ENCODE results near the gene NAT10. TPM values are rescaled to one million over a fixed set of nuclear protein-coding genes. Genes with fewer than 3 reads are reported as not detected.
A peak's percentile ranks its signal among the peaks of the same experiment; 100 is the strongest.

The NAT10 gene
- total and polyA plus RNA-seq, 3 experiments from 2014 or later, result 40.1 to 148 (median 143) TPM

DNA sequence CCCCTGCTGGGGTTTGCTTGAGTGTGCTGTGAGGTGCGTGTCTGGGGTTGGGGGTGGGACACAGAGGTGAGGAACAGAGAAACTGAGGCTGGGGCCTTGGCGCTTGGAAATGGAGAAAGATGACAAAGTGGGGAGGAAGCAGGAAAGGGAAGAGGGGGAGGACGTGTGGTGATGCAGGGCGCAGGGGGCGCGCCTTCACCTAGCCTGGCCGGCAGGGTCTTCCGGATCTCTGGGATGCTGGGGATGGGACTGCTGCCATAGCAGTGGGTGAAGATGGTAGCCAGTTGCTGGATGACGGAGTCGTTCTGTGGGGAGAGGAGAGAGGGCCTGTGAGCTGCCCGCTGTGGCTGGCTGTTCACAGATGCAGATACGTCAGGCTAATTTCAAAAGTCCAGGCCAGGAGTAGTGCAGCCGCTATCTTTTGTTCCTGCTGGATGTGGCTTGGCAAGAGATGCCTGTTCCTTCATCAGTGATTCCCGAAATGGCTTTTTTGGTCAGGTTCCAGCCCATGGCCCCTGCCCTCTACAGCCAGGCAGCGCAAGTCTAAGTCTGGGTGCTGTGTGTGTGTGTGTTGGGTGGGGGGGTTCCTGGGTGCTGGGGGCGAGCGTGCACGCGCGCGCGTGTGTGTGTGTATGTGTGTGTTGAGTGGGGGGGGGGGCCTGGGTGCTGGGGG is 54.8 kb downstream of the NAT10 start:
- no peak for DNase-seq
- Histone ChIP-seq H3K27ac (ENCODE audit: low read depth, low read length) (no peak overlapping the region), H3K27me3 (ENCODE audit: insufficient read depth, low read length, poor library complexity, severe bottlenecking) (no peaks in the 10 kb centered on the region), H3K4me1 (ENCODE audit: insufficient read depth, low read length) (peaks cover 5% of the 10 kb centered on the region), H3K9me3 (ENCODE audit: low read length) (no peaks in the 10 kb centered on the region), H3K4me3 (ENCODE audit: low read length) (no peak overlapping the region), H3K36me3 (ENCODE audit: insufficient read depth, low read length) (no peaks in the 10 kb centered on the region)
- H3K9me3 Mint-ChIP-seq, result no peaks in the 10 kb centered on the region
- POLR2A ChIA-PET, result no interaction called here
- peak overlapping the region in 1 of 8 donors; percentile 26 for H3K27ac Mint-ChIP-seq
- CTCF ChIA-PET, result interaction anchor here (1.0 kb wide), 1 partner anchor 14 kb away, joined by 3 read pairs; no protein-coding TSS in a partner anchor
- H3K36me3 Mint-ChIP-seq, result no peaks in the 10 kb centered on the region
- H3K4me1 Mint-ChIP-seq, result peaks cover 7 to 26% (median 8%) of the 10 kb centered on the region in 3 donors
- no peak overlapping the region for H3K4me3 Mint-ChIP-seq
- H3K27me3 Mint-ChIP-seq, result no peaks in the 10 kb centered on the region

DNA sequence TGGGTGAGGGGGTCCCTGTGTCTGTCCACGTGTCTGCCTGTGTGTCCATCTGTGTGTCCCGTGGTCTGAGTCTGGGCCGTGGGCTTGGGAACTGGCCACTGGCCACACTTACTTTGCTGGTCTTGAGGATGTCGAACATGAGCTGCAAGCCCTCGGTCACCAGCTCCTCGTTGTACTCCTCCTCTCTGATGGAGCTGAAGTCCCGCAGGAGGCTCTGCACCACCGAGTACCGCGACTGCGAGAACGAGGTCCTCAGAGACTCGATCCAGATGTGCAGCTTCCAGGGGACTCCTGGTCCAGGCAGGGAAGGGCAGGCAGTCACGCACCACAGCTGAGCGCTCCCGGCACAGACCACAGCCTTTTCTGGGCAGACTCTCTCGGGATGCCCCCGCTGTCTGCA is 55.4 kb downstream of the NAT10 start:
- Histone ChIP-seq H3K4me3 (ENCODE audit: low read length) (no peak overlapping the region), H3K27me3 (ENCODE audit: insufficient read depth, low read length, poor library complexity, severe bottlenecking) (no peaks in the 10 kb centered on the region), H3K27ac (ENCODE audit: low read depth, low read length) (no peak overlapping the region), H3K36me3 (ENCODE audit: insufficient read depth, low read length) (no peaks in the 10 kb centered on the region), H3K9me3 (ENCODE audit: low read length) (no peaks in the 10 kb centered on the region), H3K4me1 (ENCODE audit: insufficient read depth, low read length) (peaks cover 5% of the 10 kb centered on the region)
- ChIA-PET POLR2A (no interaction called here), CTCF (no interaction called here)
- Mint-ChIP-seq H3K27me3 (peaks cover 0 to 3% of the 10 kb centered on the region in 2 donors), H3K4me3 (no peak overlapping the region), H3K36me3 (no peaks in the 10 kb centered on the region), H3K27ac (no peak overlapping the region), H3K4me1 (peaks cover 7 to 26% (median 8%) of the 10 kb centered on the region in 3 donors), H3K9me3 (no peaks in the 10 kb centered on the region)
- no peak for DNase-seq

DNA sequence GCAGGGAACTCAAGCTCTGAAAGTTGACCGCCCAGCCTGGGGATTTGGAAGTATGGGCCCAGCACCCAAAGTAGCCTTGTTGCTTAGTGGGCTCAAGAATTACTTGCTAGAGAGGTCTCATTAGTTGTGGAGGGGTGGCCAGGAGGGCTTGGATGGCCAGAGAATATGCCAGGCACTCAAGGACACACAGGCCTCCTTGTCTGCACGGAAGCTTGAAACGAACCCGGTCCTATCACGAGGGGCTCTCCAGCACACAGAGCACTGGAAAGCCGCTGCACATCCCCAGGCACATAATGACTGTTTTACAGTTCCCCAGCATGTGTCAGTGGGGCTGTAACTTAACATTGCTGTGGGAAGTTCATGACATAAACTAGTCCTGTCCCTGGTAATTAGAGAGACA is 55.9 kb downstream of the NAT10 start:
- H3K27ac Mint-ChIP-seq, result peak overlapping the region in 4 of 8 donors; percentile 28 to 55 (median 38)
- no peaks in the 10 kb centered on the region for H3K36me3 Mint-ChIP-seq
- no peaks in the 10 kb centered on the region for H3K9me3 Mint-ChIP-seq
- H3K4me3 Mint-ChIP-seq, result no peak overlapping the region
- H3K27me3 Mint-ChIP-seq, result peaks cover 0 to 3% of the 10 kb centered on the region in 2 donors
- DNase-seq, result no peak
- Histone ChIP-seq H3K36me3 (ENCODE audit: insufficient read depth, low read length) (no peaks in the 10 kb centered on the region), H3K9me3 (ENCODE audit: low read length) (no peaks in the 10 kb centered on the region), H3K27ac (ENCODE audit: low read depth, low read length) (no peak overlapping the region), H3K4me1 (ENCODE audit: insufficient read depth, low read length) (peaks cover 5% of the 10 kb centered on the region), H3K4me3 (ENCODE audit: low read length) (no peak overlapping the region), H3K27me3 (ENCODE audit: insufficient read depth, low read length, poor library complexity, severe bottlenecking) (no peaks in the 10 kb centered on the region)
- CTCF ChIA-PET, result interaction anchor here (1.4 kb wide), 1 partner anchor 13 kb away, joined by 4 read pairs; no protein-coding TSS in a partner anchor
- peaks cover 7 to 26% (median 8%) of the 10 kb centered on the region in 3 donors for H3K4me1 Mint-ChIP-seq
- POLR2A ChIA-PET, result no interaction called here

DNA sequence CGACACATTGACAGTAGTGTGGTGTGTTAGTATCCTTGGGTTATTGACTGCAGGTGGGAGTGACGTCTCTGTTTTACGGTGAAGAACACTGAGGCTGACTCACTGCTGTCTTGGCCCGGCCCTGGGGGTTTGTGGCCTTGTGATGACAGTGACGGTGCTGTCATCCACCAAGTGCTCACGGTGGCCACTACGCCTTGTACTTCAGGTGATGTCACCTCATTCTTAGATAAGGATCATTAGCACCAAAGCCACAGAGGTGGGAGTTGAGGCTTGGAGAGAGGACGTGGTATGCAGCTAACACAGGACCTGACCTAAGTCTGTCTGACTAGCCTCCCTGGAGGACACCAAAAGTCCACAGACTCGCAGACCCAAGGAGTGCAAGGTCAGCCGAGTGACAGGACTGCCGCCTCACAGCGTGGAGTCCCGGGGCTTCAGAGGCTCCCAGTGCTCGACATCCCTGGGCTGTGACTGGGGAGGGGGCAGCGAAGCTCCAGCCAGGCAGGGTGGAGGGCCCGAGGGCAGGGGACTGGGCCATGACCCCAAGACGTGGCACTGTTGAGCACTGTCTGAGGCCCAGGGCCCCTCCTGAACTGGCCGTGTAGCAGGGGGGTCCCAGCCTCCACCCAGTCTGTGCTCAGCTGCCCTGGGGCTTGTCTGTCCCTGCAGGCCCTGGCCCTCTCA is 56.5 kb downstream of the NAT10 start:
- CTCF ChIA-PET, result interaction anchor here (1.4 kb wide), 1 partner anchor 12 kb away, joined by 4 read pairs; no protein-coding TSS in a partner anchor
- no peak overlapping the region for H3K4me3 Mint-ChIP-seq
- peak overlapping the region in 2 of 8 donors; percentile 28 to 35 for H3K27ac Mint-ChIP-seq

DNA sequence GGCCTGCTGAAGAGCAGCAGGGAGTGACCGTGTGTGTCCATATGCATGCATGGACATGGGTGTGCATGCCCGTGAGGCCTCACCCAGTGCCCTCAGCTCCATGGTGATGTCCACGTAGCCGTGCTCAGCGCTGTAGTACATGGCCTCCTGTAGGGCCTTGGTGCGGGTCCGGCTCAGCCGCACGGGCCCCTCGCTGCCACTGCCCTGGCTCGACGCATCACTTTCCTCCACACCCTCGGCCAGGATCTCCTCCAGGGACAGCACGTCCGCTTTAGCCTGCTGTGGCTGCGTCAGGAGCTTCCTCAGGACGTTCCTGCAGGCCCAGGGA is 57.0 kb downstream of the NAT10 start:
- no peaks in the 10 kb centered on the region for H3K9me3 Mint-ChIP-seq
- no peaks in the 10 kb centered on the region for H3K27me3 ChIP-seq (ENCODE audit: insufficient read depth, low read length, poor library complexity, severe bottlenecking)
- no peak overlapping the region for H3K4me3 Mint-ChIP-seq
- DNase-seq, result no peak
- no peak overlapping the region for H3K27ac Mint-ChIP-seq
- no peaks in the 10 kb centered on the region for H3K36me3 Mint-ChIP-seq
- peaks cover 5% of the 10 kb centered on the region for H3K4me1 ChIP-seq (ENCODE audit: insufficient read depth, low read length)
- H3K36me3 ChIP-seq (ENCODE audit: insufficient read depth, low read length), result no peaks in the 10 kb centered on the region
- ChIA-PET POLR2A (no interaction called here), CTCF (interaction anchor here (1.4 kb wide), 1 partner anchor 12 kb away, joined by 4 read pairs; no protein-coding TSS in a partner anchor)
- peaks cover 0 to 5% of the 10 kb centered on the region in 2 donors for H3K27me3 Mint-ChIP-seq
- no peaks in the 10 kb centered on the region for H3K9me3 ChIP-seq (ENCODE audit: low read length)
- H3K4me1 Mint-ChIP-seq, result peaks cover 7 to 26% (median 8%) of the 10 kb centered on the region in 3 donors
- H3K4me3 ChIP-seq (ENCODE audit: low read length), result no peak overlapping the region
- no peak overlapping the region for H3K27ac ChIP-seq (ENCODE audit: low read depth, low read length)

More for the DNA sequence above, 56.5 kb downstream of the NAT10 start:
- Mint-ChIP-seq H3K36me3 (no peaks in the 10 kb centered on the region), H3K9me3 (no peaks in the 10 kb centered on the region), H3K27me3 (peaks cover 0 to 4% of the 10 kb centered on the region in 2 donors), H3K4me1 (peaks cover 7 to 26% (median 8%) of the 10 kb centered on the region in 3 donors)
- Histone ChIP-seq H3K4me1 (ENCODE audit: insufficient read depth, low read length) (peaks cover 5% of the 10 kb centered on the region), H3K36me3 (ENCODE audit: insufficient read depth, low read length) (no peaks in the 10 kb centered on the region), H3K4me3 (ENCODE audit: low read length) (no peak overlapping the region), H3K27ac (ENCODE audit: low read depth, low read length) (no peak overlapping the region), H3K9me3 (ENCODE audit: low read length) (no peaks in the 10 kb centered on the region), H3K27me3 (ENCODE audit: insufficient read depth, low read length, poor library complexity, severe bottlenecking) (no peaks in the 10 kb centered on the region)
- POLR2A ChIA-PET, result no interaction called here
- peak in 3 of 5 donors; percentile 6 to 80 (median 28) for DNase-seq

DNA sequence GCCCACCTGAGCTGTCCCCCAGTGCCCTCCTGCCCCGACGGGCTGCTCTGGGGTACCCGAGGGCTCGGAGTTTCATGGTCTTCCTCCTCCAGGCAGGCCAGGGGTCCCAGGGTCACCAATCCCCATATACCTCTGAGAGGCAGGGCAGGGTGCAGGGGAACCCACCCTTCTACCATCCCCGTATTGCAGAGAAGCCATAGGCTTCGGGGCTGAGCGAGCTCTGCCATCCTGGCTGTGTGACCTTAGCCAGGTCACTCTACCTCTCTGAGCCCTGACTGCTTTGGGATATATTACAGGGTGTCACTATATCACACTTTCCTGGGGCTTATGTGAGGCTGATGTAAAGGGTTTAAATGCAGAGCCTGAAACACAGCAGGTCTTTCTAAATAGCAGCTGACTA is 57.4 kb downstream of the NAT10 start:
- Mint-ChIP-seq H3K9me3 (no peaks in the 10 kb centered on the region), H3K27me3 (peaks cover 0 to 5% of the 10 kb centered on the region in 2 donors), H3K27ac (no peak overlapping the region), H3K4me1 (peaks cover 7 to 22% (median 8%) of the 10 kb centered on the region in 3 donors), H3K4me3 (no peak overlapping the region), H3K36me3 (no peaks in the 10 kb centered on the region)
- H3K4me1 ChIP-seq (ENCODE audit: insufficient read depth, low read length), result peaks cover 5% of the 10 kb centered on the region
- ChIA-PET POLR2A (no interaction called here), CTCF (no interaction called here)
- H3K27ac ChIP-seq (ENCODE audit: low read depth, low read length), result no peak overlapping the region
- no peak for DNase-seq
- H3K27me3 ChIP-seq (ENCODE audit: insufficient read depth, low read length, poor library complexity, severe bottlenecking), result no peaks in the 10 kb centered on the region
- H3K4me3 ChIP-seq (ENCODE audit: low read length), result no peak overlapping the region
- no peaks in the 10 kb centered on the region for H3K36me3 ChIP-seq (ENCODE audit: insufficient read depth, low read length)
- no peaks in the 10 kb centered on the region for H3K9me3 ChIP-seq (ENCODE audit: low read length)

DNA sequence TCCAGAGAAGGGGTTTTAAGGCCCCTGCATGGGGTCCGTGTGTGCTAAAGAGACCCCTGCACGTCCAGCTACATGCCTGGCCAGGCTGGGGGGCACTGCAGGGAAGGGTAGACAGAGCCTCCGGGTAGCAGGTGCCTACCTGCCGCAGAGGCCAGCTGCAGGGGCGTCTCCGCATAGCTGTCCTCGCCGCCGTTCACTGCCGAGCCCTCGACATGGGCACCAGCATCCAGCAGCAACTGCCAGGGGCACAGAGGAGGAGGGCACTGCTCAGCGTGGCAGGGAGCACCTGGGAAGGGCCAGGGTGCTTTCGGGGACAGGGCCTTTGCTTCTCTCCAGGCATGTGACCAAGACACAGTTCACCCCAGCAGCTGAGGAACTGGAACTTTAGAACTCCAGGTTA is 59.7 kb downstream of the NAT10 start:
- peaks cover under 1 to 9% (median 2%) of the 10 kb centered on the region in 3 donors for H3K4me1 Mint-ChIP-seq
- peaks cover 0 to 6% of the 10 kb centered on the region in 2 donors for H3K27me3 Mint-ChIP-seq
- CTCF ChIA-PET, result interaction anchor here (2.2 kb wide), 1 partner anchor 9 kb away, joined by 11 read pairs; no protein-coding TSS in a partner anchor
- no peak overlapping the region for H3K27ac ChIP-seq (ENCODE audit: low read depth, low read length)
- POLR2A ChIA-PET, result no interaction called here
- no peaks in the 10 kb centered on the region for H3K36me3 ChIP-seq (ENCODE audit: insufficient read depth, low read length)
- no peak for DNase-seq
- no peak overlapping the region for H3K4me3 Mint-ChIP-seq
- peaks cover 5% of the 10 kb centered on the region for H3K4me1 ChIP-seq (ENCODE audit: insufficient read depth, low read length)
- no peaks in the 10 kb centered on the region for H3K27me3 ChIP-seq (ENCODE audit: insufficient read depth, low read length, poor library complexity, severe bottlenecking)
- H3K9me3 ChIP-seq (ENCODE audit: low read length), result no peaks in the 10 kb centered on the region
- no peaks in the 10 kb centered on the region for H3K36me3 Mint-ChIP-seq
- H3K27ac Mint-ChIP-seq, result no peak overlapping the region
- H3K4me3 ChIP-seq (ENCODE audit: low read length), result no peak overlapping the region
- no peaks in the 10 kb centered on the region for H3K9me3 Mint-ChIP-seq
